ENCODE results near the gene DCDC2. TPM values are rescaled to one million over a fixed set of nuclear protein-coding genes. Genes with fewer than 3 reads are reported as not detected.
"Not testable (repeated sequence)": the region's sequence is repeated elsewhere in the genome, so short reads cannot be mapped to it uniquely, and the experiment has no call there.

DCDC2 gene
- total and polyA plus RNA-seq, 4 donors = 0.13 TPM; not detected in 3

GRCh38 chr6:24382891-24383494 lies 25.1 kb upstream of the DCDC2 start:
- H3K4me3 ChIP-seq (ENCODE audit: low read length in 2 of 2); H3K4me1 ChIP-seq (ENCODE audit: control insufficient read depth in 1 of 2, insufficient read depth in 2 of 2, low read length in 2 of 2); H3K27me3 ChIP-seq (ENCODE audit: control insufficient read depth in 1 of 2, insufficient read depth in 2 of 2, low read length in 1 of 2); H3K27ac ChIP-seq (ENCODE audit: low read depth in 1 of 2, low read length in 2 of 2); ATAC-seq (ENCODE audit: low FRiP score); DNase-seq; intact Hi-C loops (cut with DNase I); H3K9me3 ChIP-seq (ENCODE audit: control insufficient read depth, low read length); H3K36me3 ChIP-seq (ENCODE audit: control insufficient read depth in 1 of 2, insufficient read depth in 2 of 2, low read length in 1 of 2): not testable (repeated sequence)
- 94% methylated on average over 8 to 9 of the region's 9 CpGs for WGBS, 2 donors

GRCh38 chr6:24382220-24382540 lies 24.3 kb upstream of the DCDC2 start:
- H3K27ac ChIP-seq (ENCODE audit: low read depth in 1 of 2, low read length in 2 of 2) = no peak overlapping the region
- no peaks in the 10 kb centered on the region for H3K36me3 ChIP-seq (ENCODE audit: control insufficient read depth in 1 of 2, insufficient read depth in 2 of 2, low read length in 1 of 2)
- no peak for DNase-seq
- no peak for ATAC-seq (ENCODE audit: low FRiP score)
- WGBS, 2 donors = 88 to 94% methylated on average over 1 of the region's 1 CpG
- H3K4me3 ChIP-seq (ENCODE audit: low read length in 2 of 2) = no peak overlapping the region
- no peaks in the 10 kb centered on the region for H3K27me3 ChIP-seq (ENCODE audit: control insufficient read depth in 1 of 2, insufficient read depth in 2 of 2, low read length in 1 of 2)
- H3K9me3 ChIP-seq (ENCODE audit: control insufficient read depth, low read length) = no peaks in the 10 kb centered on the region
- no peaks in the 10 kb centered on the region for H3K4me1 ChIP-seq (ENCODE audit: control insufficient read depth in 1 of 2, insufficient read depth in 2 of 2, low read length in 2 of 2)
- intact Hi-C loops (cut with DNase I) = no loop called here

GRCh38 chr6:24381476-24382219 lies 23.8 kb upstream of the DCDC2 start:
- Histone ChIP-seq H3K27me3 (ENCODE audit: control insufficient read depth in 1 of 2, insufficient read depth in 2 of 2, low read length in 1 of 2) (no peaks in the 10 kb centered on the region), H3K4me3 (ENCODE audit: low read length in 2 of 2) (no peak overlapping the region), H3K4me1 (ENCODE audit: control insufficient read depth in 1 of 2, insufficient read depth in 2 of 2, low read length in 2 of 2) (no peaks in the 10 kb centered on the region), H3K27ac (ENCODE audit: low read depth in 1 of 2, low read length in 2 of 2) (no peak overlapping the region), H3K9me3 (ENCODE audit: control insufficient read depth, low read length) (no peaks in the 10 kb centered on the region), H3K36me3 (ENCODE audit: control insufficient read depth in 1 of 2, insufficient read depth in 2 of 2, low read length in 1 of 2) (no peaks in the 10 kb centered on the region)
- WGBS, 2 donors = 93 to 97% methylated on average over 4 of the region's 4 CpGs
- DNase-seq (no peak), ATAC-seq (ENCODE audit: low FRiP score) (no peak)
- intact Hi-C loops (cut with DNase I) = no loop called here

- 58 to 72% methylated on average over 1 of the region's 1 CpG for WGBS, 2 donors
- no peaks in the 10 kb centered on the region for H3K36me3 ChIP-seq (ENCODE audit: control insufficient read depth in 1 of 2, insufficient read depth in 2 of 2, low read length in 1 of 2)
- no peak for ATAC-seq (ENCODE audit: low FRiP score)
- H3K27ac ChIP-seq (ENCODE audit: low read depth in 1 of 2, low read length in 2 of 2) = no peak overlapping the region
- H3K27me3 ChIP-seq (ENCODE audit: control insufficient read depth in 1 of 2, insufficient read depth in 2 of 2, low read length in 1 of 2) = no peaks in the 10 kb centered on the region
- H3K4me3 ChIP-seq (ENCODE audit: low read length in 2 of 2) = no peak overlapping the region
- H3K4me1 ChIP-seq (ENCODE audit: control insufficient read depth in 1 of 2, insufficient read depth in 2 of 2, low read length in 2 of 2) = no peaks in the 10 kb centered on the region
- intact Hi-C loops (cut with DNase I) = no loop called here
- DNase-seq = no peak
- no peaks in the 10 kb centered on the region for H3K9me3 ChIP-seq (ENCODE audit: control insufficient read depth, low read length)
Observed at GRCh38 chr6:24378473-24379097, 20.7 kb upstream of the DCDC2 start.

- no peaks in the 10 kb centered on the region for H3K36me3 ChIP-seq (ENCODE audit: control insufficient read depth in 1 of 2, insufficient read depth in 2 of 2, low read length in 1 of 2)
- WGBS, 2 donors = 42 to 51% methylated on average over 4 of the region's 4 CpGs
- H3K27ac ChIP-seq (ENCODE audit: low read depth in 1 of 2, low read length in 2 of 2) = no peak overlapping the region
- H3K4me3 ChIP-seq (ENCODE audit: low read length in 2 of 2) = no peak overlapping the region
- H3K4me1 ChIP-seq (ENCODE audit: control insufficient read depth in 1 of 2, insufficient read depth in 2 of 2, low read length in 2 of 2) = no peaks in the 10 kb centered on the region
- H3K27me3 ChIP-seq (ENCODE audit: control insufficient read depth in 1 of 2, insufficient read depth in 2 of 2, low read length in 1 of 2) = no peaks in the 10 kb centered on the region
- no peaks in the 10 kb centered on the region for H3K9me3 ChIP-seq (ENCODE audit: control insufficient read depth, low read length)
- intact Hi-C loops (cut with DNase I) = no loop called here
- DNase-seq = no peak
- ATAC-seq (ENCODE audit: low FRiP score) = no peak
Observed at GRCh38 chr6:24376871-24377270, 19.0 kb upstream of the DCDC2 start.

- ATAC-seq (ENCODE audit: low FRiP score) = no peak
Observed at GRCh38 chr6:24374612-24375011, 16.8 kb upstream of the DCDC2 start.

GRCh38 chr6:24365103-24365633 lies 7.3 kb upstream of the DCDC2 start:
- H3K4me1 ChIP-seq (ENCODE audit: control insufficient read depth in 1 of 2, insufficient read depth in 2 of 2, low read length in 2 of 2); H3K27ac ChIP-seq (ENCODE audit: low read depth in 1 of 2, low read length in 2 of 2); H3K27me3 ChIP-seq (ENCODE audit: control insufficient read depth in 1 of 2, insufficient read depth in 2 of 2, low read length in 1 of 2); intact Hi-C loops (cut with DNase I); H3K9me3 ChIP-seq (ENCODE audit: control insufficient read depth, low read length); H3K4me3 ChIP-seq (ENCODE audit: low read length in 2 of 2); H3K36me3 ChIP-seq (ENCODE audit: control insufficient read depth in 1 of 2, insufficient read depth in 2 of 2, low read length in 1 of 2); ATAC-seq (ENCODE audit: low FRiP score); DNase-seq: not testable (repeated sequence)
- 76 to 85% methylated on average over 8 of the region's 8 CpGs for WGBS, 2 donors

More at GRCh38 chr6:24374612-24375011, 16.8 kb upstream of the DCDC2 start:
- intact Hi-C loops (cut with DNase I) = no loop called here
- no peaks in the 10 kb centered on the region for H3K36me3 ChIP-seq (ENCODE audit: control insufficient read depth in 1 of 2, insufficient read depth in 2 of 2, low read length in 1 of 2)
- no peak for DNase-seq
- WGBS, 2 donors = 90 to 93% methylated on average over 6 of the region's 6 CpGs
- no peak overlapping the region for H3K4me3 ChIP-seq (ENCODE audit: low read length in 2 of 2)
- no peaks in the 10 kb centered on the region for H3K9me3 ChIP-seq (ENCODE audit: control insufficient read depth, low read length)
- H3K27me3 ChIP-seq (ENCODE audit: control insufficient read depth in 1 of 2, insufficient read depth in 2 of 2, low read length in 1 of 2) = no peaks in the 10 kb centered on the region
- no peaks in the 10 kb centered on the region for H3K4me1 ChIP-seq (ENCODE audit: control insufficient read depth in 1 of 2, insufficient read depth in 2 of 2, low read length in 2 of 2)
- no peak overlapping the region for H3K27ac ChIP-seq (ENCODE audit: low read depth in 1 of 2, low read length in 2 of 2)

- intact Hi-C loops (cut with DNase I); DNase-seq; H3K4me1 ChIP-seq (ENCODE audit: control insufficient read depth in 1 of 2, insufficient read depth in 2 of 2, low read length in 2 of 2); H3K27ac ChIP-seq (ENCODE audit: low read depth in 1 of 2, low read length in 2 of 2); H3K27me3 ChIP-seq (ENCODE audit: control insufficient read depth in 1 of 2, insufficient read depth in 2 of 2, low read length in 1 of 2); H3K4me3 ChIP-seq (ENCODE audit: low read length in 2 of 2); ATAC-seq (ENCODE audit: low FRiP score); H3K9me3 ChIP-seq (ENCODE audit: control insufficient read depth, low read length); H3K36me3 ChIP-seq (ENCODE audit: control insufficient read depth in 1 of 2, insufficient read depth in 2 of 2, low read length in 1 of 2): not testable (repeated sequence)
- 74 to 84% methylated on average over 5 of the region's 5 CpGs for WGBS, 2 donors
Observed at GRCh38 chr6:24362363-24362762, 4.5 kb upstream of the DCDC2 start.
